Mucosa of gallbladder (tissue), 1 donor: Measurements from ENCODE around the gene USH2A. TPM values are rescaled to one million over a fixed set of nuclear protein-coding genes. Genes with fewer than 3 reads are reported as not detected.

Experiments
- DNase-seq: peaks from one replicate; pipeline ENCODE4 v3.0.0-alpha.2; 2020; ENCODE audit warnings: low spot score
- total RNA-seq: library from RNA; stranded (reverse); gene quantifications from one replicate; pipeline ENCODE4 v1.2.1, GENCODE V29; 2021
- donor health status: DM: no; HTN: no; CAD: no.

The USH2A gene
- total RNA-seq, 1 donor from 2014 or later, result 0.03 TPM

- DNase-seq, result no peak
Measured at GRCh38 chr1:215963621-215964020, 459.6 kb downstream of the USH2A start.

- DNase-seq, result no peak
Measured at GRCh38 chr1:215963040-215963439, 460.2 kb downstream of the USH2A start.

DNA sequence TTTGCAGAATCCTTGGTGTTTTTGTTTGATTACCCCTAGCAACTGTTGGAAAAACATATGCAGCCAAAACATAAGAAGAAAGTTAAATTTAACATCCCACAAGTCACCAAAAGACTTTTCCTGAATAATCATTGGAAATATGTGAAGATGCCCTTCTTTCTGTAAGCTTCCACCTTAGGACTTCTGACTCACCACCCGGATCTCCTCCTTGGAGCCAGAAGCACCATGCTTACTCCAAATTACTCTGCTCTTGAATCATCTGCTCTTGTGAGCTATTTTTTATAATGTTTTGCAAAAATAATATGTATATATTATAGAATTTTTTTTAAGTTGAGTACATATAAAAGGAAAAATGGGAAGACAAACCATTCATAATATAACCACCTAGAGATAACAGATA lies 464.4 kb downstream of the USH2A start:
- DNase-seq, result no peak

DNA sequence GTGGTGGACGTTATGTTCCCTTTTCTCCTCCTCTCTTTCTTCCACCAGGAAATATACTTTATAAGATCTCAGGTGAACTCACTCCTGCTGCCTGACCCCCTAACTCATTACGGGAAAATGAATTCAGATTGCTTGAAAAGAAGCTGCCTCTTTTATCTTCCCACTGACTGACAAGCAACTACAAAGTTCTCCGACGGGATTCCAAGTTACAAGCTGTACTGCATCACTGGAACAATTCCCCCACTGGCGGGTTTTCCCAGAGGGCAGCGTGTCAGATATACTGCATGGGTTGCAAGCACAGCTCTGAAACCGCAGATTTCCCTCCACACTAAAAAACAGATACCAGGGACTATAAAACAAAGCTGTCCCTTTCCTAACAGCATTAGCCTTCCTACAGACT lies 465.6 kb downstream of the USH2A start:
- no peak for DNase-seq

DNA sequence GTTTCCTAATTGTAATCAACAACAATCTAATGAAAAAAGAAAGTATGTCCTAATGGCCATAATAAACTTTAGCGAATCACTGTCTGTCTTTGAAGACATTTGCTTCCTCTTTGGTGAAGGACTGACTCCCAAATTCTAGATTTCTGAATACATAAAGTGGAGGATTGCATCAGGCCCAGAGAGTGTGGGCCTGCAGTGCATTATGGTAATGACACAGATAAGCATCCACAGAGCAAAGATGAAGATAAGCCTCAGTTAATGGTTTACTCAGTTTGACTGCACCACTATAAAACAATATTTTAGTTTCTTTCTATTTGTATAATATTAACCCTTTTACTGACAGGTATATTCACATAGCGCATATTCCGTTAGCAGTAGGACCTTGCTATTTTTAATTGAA lies 490.7 kb downstream of the USH2A start:
- no peak for DNase-seq

GRCh38 chr1:215926670-215927069 lies 496.6 kb downstream of the USH2A start:
- DNase-seq, result no peak

DNA sequence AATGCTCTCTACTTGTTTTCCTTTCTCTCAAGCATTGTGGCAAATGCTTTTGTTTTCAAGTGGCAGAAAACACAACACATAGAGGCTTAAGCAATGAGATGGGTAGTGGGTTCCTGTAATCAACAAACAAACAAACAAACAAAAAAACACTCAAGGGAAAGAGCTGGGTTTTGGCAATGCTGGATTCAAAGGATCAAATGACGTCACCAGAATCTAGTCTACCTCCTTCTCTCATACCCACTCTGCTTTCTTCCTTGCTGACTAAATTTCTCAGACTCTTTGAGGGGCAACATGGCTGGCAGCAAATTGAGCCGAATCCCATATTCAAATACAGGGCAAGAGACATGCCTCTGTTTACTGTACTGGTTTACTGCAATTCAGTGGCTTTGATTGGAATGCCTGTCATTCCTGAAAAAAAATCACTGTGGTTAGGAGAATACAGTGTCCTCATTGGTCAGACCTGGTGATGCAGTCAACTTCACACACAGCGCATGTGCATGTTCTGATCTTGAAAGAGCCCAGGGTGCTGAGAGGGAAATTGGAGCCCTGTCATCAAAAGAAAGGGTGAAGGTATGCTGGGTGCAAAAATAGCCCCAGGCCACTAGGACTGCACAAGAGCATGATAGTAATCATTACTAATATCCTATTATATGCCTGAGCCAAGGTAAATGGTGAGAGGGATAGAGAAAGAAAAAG lies 500.0 kb downstream of the USH2A start:
- no peak for DNase-seq

DNA sequence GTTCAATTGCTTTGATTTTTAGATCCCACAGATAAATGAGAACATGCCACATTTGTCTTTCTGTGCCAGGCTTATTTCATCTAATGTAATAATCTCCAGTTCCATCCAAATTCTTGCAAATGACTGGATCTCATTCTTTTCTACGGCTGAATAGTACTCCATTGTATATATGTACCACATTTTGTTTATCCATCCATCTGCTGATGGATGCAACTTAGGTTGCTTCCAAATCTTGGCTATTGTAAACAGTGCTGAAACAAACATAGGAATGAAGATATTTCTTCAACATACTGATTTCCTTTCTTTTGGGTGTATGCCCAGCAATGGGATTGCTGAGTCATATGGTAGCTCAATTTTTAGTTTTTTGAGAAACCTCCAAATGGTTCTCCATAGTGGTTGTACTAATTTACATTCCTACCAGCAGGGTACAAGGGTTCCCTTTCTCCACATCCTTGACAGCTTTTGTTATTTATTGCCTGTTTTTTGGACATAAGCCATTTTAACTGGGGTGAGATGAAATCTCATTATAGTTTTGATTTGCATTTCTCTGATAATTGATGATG lies 511.8 kb downstream of the USH2A start:
- no peak for DNase-seq

DNA sequence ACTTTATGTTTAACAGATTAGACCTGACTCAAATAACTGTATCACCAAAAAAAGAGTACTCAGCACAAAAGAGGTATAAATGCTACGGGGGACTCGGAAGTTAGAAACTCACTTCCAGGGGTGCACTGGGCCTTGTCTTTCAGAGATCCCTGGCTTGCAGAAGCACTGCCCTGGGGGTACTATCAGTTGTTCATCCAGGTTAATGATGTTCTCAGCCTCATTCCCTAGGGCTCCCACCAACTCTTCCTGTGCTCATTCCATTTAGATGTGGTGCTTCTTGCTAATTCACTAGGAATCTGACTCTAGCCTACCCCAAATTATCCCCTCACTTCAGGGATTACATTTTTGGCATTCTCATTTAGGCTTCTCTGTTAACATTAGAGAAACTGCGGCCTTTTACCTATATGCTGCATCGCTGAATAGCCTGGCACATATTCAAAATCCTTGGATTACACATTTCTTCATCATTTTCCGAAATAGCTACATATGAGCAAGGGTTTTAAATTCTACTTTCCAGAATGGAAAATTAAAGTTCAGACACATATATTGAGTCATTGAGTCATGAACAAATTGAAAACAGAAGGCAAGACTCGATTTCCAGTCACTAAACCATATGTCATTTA lies 517.6 kb downstream of the USH2A start:
- no peak for DNase-seq

GRCh38 chr1:215900684-215901083 lies 522.6 kb downstream of the USH2A start:
- no peak for DNase-seq

DNA sequence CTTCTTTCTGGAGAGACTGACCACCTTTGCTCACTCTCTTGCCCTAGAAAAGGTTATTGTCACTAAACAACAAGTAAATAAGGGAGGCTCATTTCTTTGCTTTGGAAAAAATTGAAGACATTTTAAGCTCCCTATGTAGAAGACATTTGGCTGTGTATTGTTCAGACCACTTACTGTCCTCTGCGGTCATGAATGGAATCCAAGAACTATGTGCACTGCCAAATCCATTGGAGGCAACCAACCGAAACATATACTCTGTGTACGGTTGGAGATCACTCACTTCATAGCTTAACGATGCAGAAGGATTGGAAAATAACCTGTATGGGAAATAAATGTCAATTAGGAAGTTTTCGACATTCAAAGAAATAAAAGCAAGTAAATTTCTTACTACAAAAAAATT lies 523.3 kb downstream of the USH2A start:
- DNase-seq, result no peak

GRCh38 chr1:215895893-215896292 lies 527.4 kb downstream of the USH2A start:
- no peak for DNase-seq

- DNase-seq, result no peak
Measured at GRCh38 chr1:215895276-215895675, 528.0 kb downstream of the USH2A start.

GRCh38 chr1:215894617-215895016 lies 528.6 kb downstream of the USH2A start:
- DNase-seq, result no peak

- DNase-seq, result no peak
Measured at GRCh38 chr1:215891266-215892057, 531.8 kb downstream of the USH2A start.

GRCh38 chr1:215890438-215890837 lies 532.8 kb downstream of the USH2A start:
- DNase-seq, result no peak

- DNase-seq, result no peak
Measured at GRCh38 chr1:215889871-215890270, 533.4 kb downstream of the USH2A start.

DNA sequence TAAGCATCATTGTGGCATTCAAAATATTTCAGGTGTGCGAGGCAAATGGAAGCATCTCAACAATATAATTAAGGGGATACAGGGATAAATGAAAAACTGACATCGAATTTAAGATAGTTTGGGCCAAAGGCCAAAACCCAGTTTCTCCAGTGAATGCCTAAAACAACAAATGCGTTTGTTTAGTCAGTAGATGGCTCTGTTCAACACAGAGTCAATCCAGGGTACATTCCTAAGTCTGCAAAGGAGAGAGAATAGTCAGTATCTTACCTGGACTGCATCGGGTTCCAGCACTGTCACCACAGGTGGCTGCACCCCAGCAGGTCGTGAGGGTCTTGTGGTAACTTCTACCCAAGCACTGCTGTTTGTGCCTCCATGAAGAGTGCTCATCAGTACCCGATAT lies 535.1 kb downstream of the USH2A start:
- DNase-seq, result no peak

DNA sequence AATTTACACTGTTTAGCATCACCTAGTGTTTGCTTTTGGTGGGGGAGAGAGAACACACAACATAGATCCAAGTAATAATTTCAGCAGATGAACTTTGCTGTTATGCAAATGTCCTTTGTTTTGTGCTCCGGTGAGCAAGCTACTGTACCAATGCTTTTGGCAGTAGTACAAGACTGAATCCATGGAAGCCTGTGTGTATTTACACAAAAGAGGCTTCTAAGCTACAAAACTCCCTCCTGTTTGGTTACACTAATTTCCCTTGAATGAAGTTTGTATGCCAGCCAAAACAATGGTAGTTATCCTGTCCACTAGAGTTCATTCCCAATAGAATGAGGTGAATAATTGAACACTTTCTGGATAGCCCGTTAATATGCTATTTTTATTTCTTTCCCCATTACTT lies 535.6 kb downstream of the USH2A start:
- DNase-seq, result no peak

- no peak for DNase-seq
Measured at GRCh38 chr1:215883004-215883403, 540.2 kb downstream of the USH2A start.

DNA sequence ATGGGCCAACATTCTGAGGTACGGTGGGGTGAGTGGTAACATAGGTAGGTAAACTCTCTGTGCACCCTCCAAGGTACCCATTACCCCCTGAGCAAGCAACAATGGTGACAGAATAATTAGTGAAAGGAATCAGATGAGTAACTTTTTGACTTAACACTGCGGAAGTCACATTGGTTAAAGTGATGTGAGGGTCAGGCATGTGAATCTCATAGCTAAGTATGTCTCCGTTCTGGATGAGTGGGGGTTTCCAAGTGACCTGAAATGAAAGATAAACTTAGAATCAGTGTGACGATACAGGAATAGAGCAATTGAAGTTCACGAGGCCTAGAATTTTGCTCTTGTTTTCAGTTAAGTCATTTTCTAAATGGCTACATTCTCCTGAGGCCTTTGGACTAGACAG lies 544.4 kb downstream of the USH2A start:
- no peak for DNase-seq

GRCh38 chr1:215878128-215878527 lies 545.1 kb downstream of the USH2A start:
- DNase-seq, result no peak
